ENCODE data around the gene ZFP42. TPM values are rescaled to one million over a fixed set of nuclear protein-coding genes. Genes with fewer than 3 reads are reported as not detected.
"Not testable (repeated sequence)": the region's sequence is repeated elsewhere in the genome, so short reads cannot be mapped to it uniquely, and the experiment has no call there.

Gene ZFP42
- total RNA-seq, 1 experiment from 2014 or later, result not detected

- intact Hi-C loops (cut with micrococcal nuclease), result no loop called here
- ATAC-seq, result no peak
- H3K9ac ChIP-seq (ENCODE audit: low read length), result no peak overlapping the region
- no peaks in the 10 kb centered on the region for H3K9me3 ChIP-seq (ENCODE audit: low read length)
- CTCF ChIA-PET, result no interaction called here
- no peaks in the 10 kb centered on the region for H3K79me2 ChIP-seq (ENCODE audit: low read length)
- no peaks in the 10 kb centered on the region for H3K9me2 ChIP-seq (replicated peaks; ENCODE audit: low read length)
- H3K4me3 ChIP-seq (ENCODE audit: low read length), result no peak overlapping the region
- H3K4me1 ChIP-seq (ENCODE audit: insufficient read depth, low read length), result no peaks in the 10 kb centered on the region
- H3K4me2 ChIP-seq (ENCODE audit: low read length), result no peak overlapping the region
- DNase-seq, result no peak
- H3F3A ChIP-seq (ENCODE audit: low read length, unreplicated experiment), result no peaks in the 10 kb centered on the region
- no peaks in the 10 kb centered on the region for H4K20me1 ChIP-seq (ENCODE audit: low read length)
- no peaks in the 10 kb centered on the region for H3K36me3 ChIP-seq (ENCODE audit: low read depth, low read length)
- H3K27ac ChIP-seq (ENCODE audit: low read length), result no peak overlapping the region
- no TSS peak for BruUV-seq (replicated peaks)
- H3K27me3 ChIP-seq (ENCODE audit: low read length), result peaks cover 5% of the 10 kb centered on the region; the same call in 1 of the 2 replicates
- POLR2A ChIA-PET (ENCODE audit: unreplicated experiment), result no interaction called here
- no peak overlapping the region for H2AFZ ChIP-seq (ENCODE audit: low read length)
- TF ChIP-seq EZH2phosphoT487 (IDR thresholded peaks at IDR 0.05; ENCODE audit: borderline replicate concordance, low read length), result no peak
- TF ChIP-seq EZH2 (IDR thresholded peaks at IDR 0.05; ENCODE audit: low read length, unreplicated experiment), result no peak
- no peak for TF ChIP-seq CTCF (conservative IDR thresholded peaks at IDR 0.05; ENCODE audit: low read depth, low read length)
Observed at GRCh38 chr4:188041721-188042120, 46.1 kb downstream of the ZFP42 start.

GRCh38 chr4:188042191-188042590 is 46.6 kb downstream of the ZFP42 start:
- Histone ChIP-seq H3K27ac (ENCODE audit: low read length) (no peak overlapping the region), H3K9ac (ENCODE audit: low read length) (no peak overlapping the region), H3K9me2 (replicated peaks; ENCODE audit: low read length) (no peaks in the 10 kb centered on the region), H3K4me3 (ENCODE audit: low read length) (no peak overlapping the region), H3F3A (ENCODE audit: low read length, unreplicated experiment) (no peaks in the 10 kb centered on the region), H3K4me2 (ENCODE audit: low read length) (no peak overlapping the region), H3K27me3 (ENCODE audit: low read length) (peaks cover 10% of the 10 kb centered on the region; the same call in 1 of the 2 replicates), H2AFZ (ENCODE audit: low read length) (no peak overlapping the region), H3K4me1 (ENCODE audit: insufficient read depth, low read length) (no peaks in the 10 kb centered on the region), H3K36me3 (ENCODE audit: low read depth, low read length) (no peaks in the 10 kb centered on the region), H3K9me3 (ENCODE audit: low read length) (no peaks in the 10 kb centered on the region), H4K20me1 (ENCODE audit: low read length) (no peaks in the 10 kb centered on the region), H3K79me2 (ENCODE audit: low read length) (no peaks in the 10 kb centered on the region)
- TF ChIP-seq EZH2phosphoT487 (IDR thresholded peaks at IDR 0.05; ENCODE audit: borderline replicate concordance, low read length), result no peak
- TF ChIP-seq EZH2 (IDR thresholded peaks at IDR 0.05; ENCODE audit: low read length, unreplicated experiment), result no peak
- TF ChIP-seq CTCF (conservative IDR thresholded peaks at IDR 0.05; ENCODE audit: low read depth, low read length), result no peak
- no TSS peak for BruUV-seq (replicated peaks)
- intact Hi-C loops (cut with micrococcal nuclease), result no loop called here
- ChIA-PET CTCF (no interaction called here), POLR2A (ENCODE audit: unreplicated experiment) (no interaction called here)
- DNase-seq, result no peak
- no peak for ATAC-seq

GRCh38 chr4:188043154-188043553 is 47.6 kb downstream of the ZFP42 start:
- ChIA-PET CTCF (no interaction called here), POLR2A (ENCODE audit: unreplicated experiment) (no interaction called here)
- H3K9me3 ChIP-seq (ENCODE audit: low read length), result no peaks in the 10 kb centered on the region
- DNase-seq (no peak), ATAC-seq (no peak)
- peaks cover 15% of the 10 kb centered on the region; the same call in 1 of the 2 replicates for H3K27me3 ChIP-seq (ENCODE audit: low read length)
- no peaks in the 10 kb centered on the region for H3K79me2 ChIP-seq (ENCODE audit: low read length)
- H3K9ac ChIP-seq (ENCODE audit: low read length), result no peak overlapping the region
- no peaks in the 10 kb centered on the region for H3K4me1 ChIP-seq (ENCODE audit: insufficient read depth, low read length)
- intact Hi-C loops (cut with micrococcal nuclease), result no loop called here
- no peak overlapping the region for H3K4me3 ChIP-seq (ENCODE audit: low read length)
- H4K20me1 ChIP-seq (ENCODE audit: low read length), result no peaks in the 10 kb centered on the region
- H3K9me2 ChIP-seq (replicated peaks; ENCODE audit: low read length), result no peaks in the 10 kb centered on the region
- no peak overlapping the region for H3K4me2 ChIP-seq (ENCODE audit: low read length)
- H2AFZ ChIP-seq (ENCODE audit: low read length), result no peak overlapping the region
- no peak overlapping the region for H3K27ac ChIP-seq (ENCODE audit: low read length)
- no peaks in the 10 kb centered on the region for H3F3A ChIP-seq (ENCODE audit: low read length, unreplicated experiment)
- TF ChIP-seq CTCF (conservative IDR thresholded peaks at IDR 0.05; ENCODE audit: low read depth, low read length) (no peak), EZH2phosphoT487 (IDR thresholded peaks at IDR 0.05; ENCODE audit: borderline replicate concordance, low read length) (no peak), EZH2 (IDR thresholded peaks at IDR 0.05; ENCODE audit: low read length, unreplicated experiment) (no peak)
- no TSS peak for BruUV-seq (replicated peaks)
- no peaks in the 10 kb centered on the region for H3K36me3 ChIP-seq (ENCODE audit: low read depth, low read length)

GRCh38 chr4:188045461-188045860 is 49.9 kb downstream of the ZFP42 start:
- H3K9ac ChIP-seq (ENCODE audit: low read length); H2AFZ ChIP-seq (ENCODE audit: low read length); CTCF ChIA-PET; H3K9me2 ChIP-seq (replicated peaks; ENCODE audit: low read length); H3K4me2 ChIP-seq (ENCODE audit: low read length); H3K27ac ChIP-seq (ENCODE audit: low read length); H3K79me2 ChIP-seq (ENCODE audit: low read length); H3K4me3 ChIP-seq (ENCODE audit: low read length); H4K20me1 ChIP-seq (ENCODE audit: low read length); POLR2A ChIA-PET (ENCODE audit: unreplicated experiment); intact Hi-C loops (cut with micrococcal nuclease); H3K9me3 ChIP-seq (ENCODE audit: low read length); H3F3A ChIP-seq (ENCODE audit: low read length, unreplicated experiment); DNase-seq; H3K4me1 ChIP-seq (ENCODE audit: insufficient read depth, low read length); H3K36me3 ChIP-seq (ENCODE audit: low read depth, low read length); ATAC-seq; BruUV-seq (replicated peaks): not testable (repeated sequence)
- peaks cover 19% of the 10 kb centered on the region; the same call in 1 of the 2 replicates for H3K27me3 ChIP-seq (ENCODE audit: low read length)
